Pons (tissue), 1 donor: ENCODE data around the gene FRMD5.
A peak's percentile ranks its signal among the peaks of the same experiment; 100 is the strongest.

Experiments
- DNase-seq: peaks from one replicate; pipeline ENCODE4 v3.0.0-alpha.2; 2016; ENCODE audit warnings: low spot score

The FRMD5 gene

GRCh38 chr15:44160796-44161195, 34.3 kb downstream of the FRMD5 start:
- no peak for DNase-seq

GRCh38 chr15:44159492-44159891, 35.6 kb downstream of the FRMD5 start:
- no peak for DNase-seq

- DNase-seq, result no peak
Measured at GRCh38 chr15:44158111-44158510, 37.0 kb downstream of the FRMD5 start.

GRCh38 chr15:44157679-44158078, 37.4 kb downstream of the FRMD5 start:
- DNase-seq, result no peak

GRCh38 chr15:44153352-44153751, 41.7 kb downstream of the FRMD5 start:
- no peak for DNase-seq

- DNase-seq, result no peak
Measured at GRCh38 chr15:44149224-44149623, 45.8 kb downstream of the FRMD5 start.

GRCh38 chr15:44148580-44148979, 46.5 kb downstream of the FRMD5 start:
- no peak for DNase-seq

GRCh38 chr15:44147636-44148035, 47.4 kb downstream of the FRMD5 start:
- no peak for DNase-seq

GRCh38 chr15:44145495-44145894, 49.6 kb downstream of the FRMD5 start:
- no peak for DNase-seq

GRCh38 chr15:44144992-44145391, 50.1 kb downstream of the FRMD5 start:
- DNase-seq, result no peak

GRCh38 chr15:44144184-44144583, 50.9 kb downstream of the FRMD5 start:
- no peak for DNase-seq

GRCh38 chr15:44137750-44138149, 57.3 kb downstream of the FRMD5 start:
- DNase-seq, result no peak

GRCh38 chr15:44136991-44137477, 58.0 kb downstream of the FRMD5 start:
- no peak for DNase-seq

GRCh38 chr15:44132057-44132456, 63.0 kb downstream of the FRMD5 start:
- no peak for DNase-seq

- DNase-seq, result no peak
Measured at GRCh38 chr15:44130778-44131177, 64.3 kb downstream of the FRMD5 start.

GRCh38 chr15:44129911-44130310, 65.2 kb downstream of the FRMD5 start:
- DNase-seq, result no peak

- no peak for DNase-seq
Measured at GRCh38 chr15:44128443-44128842, 66.6 kb downstream of the FRMD5 start.

GRCh38 chr15:44125879-44126278, 69.2 kb downstream of the FRMD5 start:
- DNase-seq, result no peak

- DNase-seq, result peak; percentile 99
Measured at GRCh38 chr15:44102675-44103254, 92.3 kb downstream of the FRMD5 start.

- DNase-seq, result no peak
Measured at GRCh38 chr15:44101944-44102343, 93.1 kb downstream of the FRMD5 start.

- DNase-seq, result no peak
Measured at GRCh38 chr15:44101286-44101685, 93.8 kb downstream of the FRMD5 start.

- DNase-seq, result no peak
Measured at GRCh38 chr15:44099671-44100070, 95.4 kb downstream of the FRMD5 start.

GRCh38 chr15:44097552-44097951, 97.5 kb downstream of the FRMD5 start:
- DNase-seq, result no peak

- no peak for DNase-seq
Measured at GRCh38 chr15:44096596-44096995, 98.5 kb downstream of the FRMD5 start.

- no peak for DNase-seq
Measured at GRCh38 chr15:44094781-44095180, 100.3 kb downstream of the FRMD5 start.
